Measurements from ENCODE around the gene CA10. TPM values are rescaled to one million over a fixed set of nuclear protein-coding genes. Genes with fewer than 3 reads are reported as not detected.

CA10 gene
- total RNA-seq, 1 experiment from 2014 or later: not detected

- Mint-ChIP-seq H3K9me3 (ENCODE audit: unreplicated experiment) (peaks cover 6% of the 10 kb centered on the region), H3K27me3 (ENCODE audit: insufficient read depth, unreplicated experiment) (peaks cover 19% of the 10 kb centered on the region), H3K4me1 (ENCODE audit: low read depth, unreplicated experiment) (no peaks in the 10 kb centered on the region), H3K27ac (ENCODE audit: unreplicated experiment) (no peak overlapping the region), H3K4me3 (ENCODE audit: unreplicated experiment) (no peak overlapping the region), H3K36me3 (ENCODE audit: insufficient read depth, unreplicated experiment) (no peaks in the 10 kb centered on the region)
- no peaks in the 10 kb centered on the region for H3K9me3 ChIP-seq
- CTCF ChIA-PET: no interaction called here
- BruUV-seq (replicated peaks): no TSS peak
- intact Hi-C loops (cut with micrococcal nuclease; ENCODE audit: unreplicated experiment): no loop called here
- no peak overlapping the region for H3K4me3 ChIP-seq (ENCODE audit: low read depth, low read length)
- POLR2A ChIA-PET: no interaction called here
- H3K27me3 ChIP-seq (replicated peaks; ENCODE audit: control insufficient read depth, insufficient read depth, low read length): no peaks in the 10 kb centered on the region
- no peak for DNase-seq
- TF ChIP-seq CTCF (IDR thresholded peaks at IDR 0.05; ENCODE audit: insufficient read depth in 1 of 2, low read depth in 1 of 2, low read length in 1 of 2, severe bottlenecking in 1 of 2, unreplicated experiment in 1 of 2): no peak
- no peaks in the 10 kb centered on the region for H3K4me1 ChIP-seq
- H3K36me3 ChIP-seq (ENCODE audit: control insufficient read depth, insufficient read depth, low read length): no peaks in the 10 kb centered on the region
These were observed 511.4 kb downstream of the CA10 start for GRCh38 chr17:51647067-51647466.

GRCh38 chr17:51646539-51646938, 512.0 kb downstream of the CA10 start:
- H3K27me3 ChIP-seq (replicated peaks; ENCODE audit: control insufficient read depth, insufficient read depth, low read length): no peaks in the 10 kb centered on the region
- no TSS peak for BruUV-seq (replicated peaks)
- no peaks in the 10 kb centered on the region for H3K9me3 ChIP-seq
- no peaks in the 10 kb centered on the region for H3K36me3 ChIP-seq (ENCODE audit: control insufficient read depth, insufficient read depth, low read length)
- H3K27ac Mint-ChIP-seq (ENCODE audit: unreplicated experiment): no peak overlapping the region
- H3K27me3 Mint-ChIP-seq (ENCODE audit: insufficient read depth, unreplicated experiment): peaks cover 17% of the 10 kb centered on the region
- peaks cover 6% of the 10 kb centered on the region for H3K9me3 Mint-ChIP-seq (ENCODE audit: unreplicated experiment)
- H3K4me3 Mint-ChIP-seq (ENCODE audit: unreplicated experiment): no peak overlapping the region
- no peaks in the 10 kb centered on the region for H3K4me1 ChIP-seq
- no peak for DNase-seq
- H3K36me3 Mint-ChIP-seq (ENCODE audit: insufficient read depth, unreplicated experiment): no peaks in the 10 kb centered on the region
- TF ChIP-seq CTCF (IDR thresholded peaks at IDR 0.05; ENCODE audit: insufficient read depth in 1 of 2, low read depth in 1 of 2, low read length in 1 of 2, severe bottlenecking in 1 of 2, unreplicated experiment in 1 of 2): no peak
- H3K4me1 Mint-ChIP-seq (ENCODE audit: low read depth, unreplicated experiment): no peaks in the 10 kb centered on the region
- CTCF ChIA-PET: no interaction called here
- intact Hi-C loops (cut with micrococcal nuclease; ENCODE audit: unreplicated experiment): no loop called here
- no peak overlapping the region for H3K4me3 ChIP-seq (ENCODE audit: low read depth, low read length)
- POLR2A ChIA-PET: no interaction called here

- no peaks in the 10 kb centered on the region for H3K36me3 Mint-ChIP-seq (ENCODE audit: insufficient read depth, unreplicated experiment)
These were observed 513.5 kb downstream of the CA10 start for GRCh38 chr17:51645056-51645455.

More at GRCh38 chr17:51645056-51645455, 513.5 kb downstream of the CA10 start:
- Mint-ChIP-seq H3K27me3 (ENCODE audit: insufficient read depth, unreplicated experiment) (peaks cover 12% of the 10 kb centered on the region), H3K9me3 (ENCODE audit: unreplicated experiment) (peaks cover 6% of the 10 kb centered on the region), H3K27ac (ENCODE audit: unreplicated experiment) (no peak overlapping the region), H3K4me1 (ENCODE audit: low read depth, unreplicated experiment) (no peaks in the 10 kb centered on the region), H3K4me3 (ENCODE audit: unreplicated experiment) (no peak overlapping the region)
- ChIA-PET CTCF (no interaction called here), POLR2A (no interaction called here)
- no TSS peak for BruUV-seq (replicated peaks)
- 0 out of 2 replicates have a peak, but pooled peaks cover 6% of the 10 kb centered on the region for H3K4me1 ChIP-seq
- intact Hi-C loops (cut with micrococcal nuclease; ENCODE audit: unreplicated experiment): no loop called here
- H3K36me3 ChIP-seq (ENCODE audit: control insufficient read depth, insufficient read depth, low read length): no peaks in the 10 kb centered on the region
- DNase-seq: no peak
- H3K27me3 ChIP-seq (replicated peaks; ENCODE audit: control insufficient read depth, insufficient read depth, low read length): no peaks in the 10 kb centered on the region
- no peak for TF ChIP-seq CTCF (IDR thresholded peaks at IDR 0.05; ENCODE audit: insufficient read depth in 1 of 2, low read depth in 1 of 2, low read length in 1 of 2, severe bottlenecking in 1 of 2, unreplicated experiment in 1 of 2)
- no peak overlapping the region for H3K4me3 ChIP-seq (ENCODE audit: low read depth, low read length)
- H3K9me3 ChIP-seq: no peaks in the 10 kb centered on the region

Data from Caco-2 (cell line).